ENCODE measurements around the gene PEF1.

PEF1 gene

GRCh38 chr1:31671561-31672201 lies 27.0 kb upstream of the PEF1 start:
- Histone ChIP-seq H3K9me3 (ENCODE audit: control insufficient read depth, insufficient read depth, low read depth, low read length) (no peaks in the 10 kb centered on the region), H3K27ac (ENCODE audit: low read depth, low read length) (no peak overlapping the region), H3K4me1 (ENCODE audit: control insufficient read depth, insufficient read depth, low read length) (peaks cover 27% of the 10 kb centered on the region), H3K4me3 (ENCODE audit: low read depth, low read length) (no peak overlapping the region), H3K9ac (ENCODE audit: low read length) (no peak overlapping the region), H3K36me3 (ENCODE audit: control insufficient read depth, insufficient read depth, low read length) (no peaks in the 10 kb centered on the region), H3K27me3 (ENCODE audit: control insufficient read depth, insufficient read depth, low read length) (no peaks in the 10 kb centered on the region)

- H3K27me3 ChIP-seq (ENCODE audit: control insufficient read depth, insufficient read depth, low read length): no peaks in the 10 kb centered on the region
- no peaks in the 10 kb centered on the region for H3K9me3 ChIP-seq (ENCODE audit: control insufficient read depth, insufficient read depth, low read depth, low read length)
- H3K27ac ChIP-seq (ENCODE audit: low read depth, low read length): no peak overlapping the region
- peaks cover 32% of the 10 kb centered on the region for H3K4me1 ChIP-seq (ENCODE audit: control insufficient read depth, insufficient read depth, low read length)
- H3K36me3 ChIP-seq (ENCODE audit: control insufficient read depth, insufficient read depth, low read length): no peaks in the 10 kb centered on the region
- H3K9ac ChIP-seq (ENCODE audit: low read length): no peak overlapping the region
- no peak overlapping the region for H3K4me3 ChIP-seq (ENCODE audit: low read depth, low read length)
Measured at GRCh38 chr1:31671147-31671546, 26.5 kb upstream of the PEF1 start.

DNA sequence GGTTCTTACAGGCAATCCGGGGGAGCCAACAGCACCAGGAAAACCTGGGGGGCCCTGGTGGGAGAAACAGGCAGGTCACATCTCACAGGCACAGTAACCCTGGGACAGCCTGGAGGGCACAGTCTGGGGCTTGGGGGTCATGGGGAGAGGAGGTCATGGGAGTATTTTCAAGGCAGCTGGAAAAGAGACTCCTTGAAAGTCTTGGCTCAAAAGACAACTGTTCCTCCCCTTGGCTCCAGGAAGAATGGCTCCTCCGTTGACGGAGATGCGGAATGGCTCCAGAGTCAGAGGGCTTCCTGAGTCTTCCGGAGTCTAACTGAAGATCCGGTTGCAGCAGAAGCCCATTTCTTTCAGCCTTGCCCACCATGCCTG lies 25.9 kb upstream of the PEF1 start:
- no peak overlapping the region for H3K4me3 ChIP-seq (ENCODE audit: low read depth, low read length)
- H3K9me3 ChIP-seq (ENCODE audit: control insufficient read depth, insufficient read depth, low read depth, low read length): no peaks in the 10 kb centered on the region
- H3K4me1 ChIP-seq (ENCODE audit: control insufficient read depth, insufficient read depth, low read length): peaks cover 33% of the 10 kb centered on the region
- H3K9ac ChIP-seq (ENCODE audit: low read length): no peak overlapping the region
- no peak overlapping the region for H3K27ac ChIP-seq (ENCODE audit: low read depth, low read length)
- no peaks in the 10 kb centered on the region for H3K36me3 ChIP-seq (ENCODE audit: control insufficient read depth, insufficient read depth, low read length)
- no peaks in the 10 kb centered on the region for H3K27me3 ChIP-seq (ENCODE audit: control insufficient read depth, insufficient read depth, low read length)

DNA sequence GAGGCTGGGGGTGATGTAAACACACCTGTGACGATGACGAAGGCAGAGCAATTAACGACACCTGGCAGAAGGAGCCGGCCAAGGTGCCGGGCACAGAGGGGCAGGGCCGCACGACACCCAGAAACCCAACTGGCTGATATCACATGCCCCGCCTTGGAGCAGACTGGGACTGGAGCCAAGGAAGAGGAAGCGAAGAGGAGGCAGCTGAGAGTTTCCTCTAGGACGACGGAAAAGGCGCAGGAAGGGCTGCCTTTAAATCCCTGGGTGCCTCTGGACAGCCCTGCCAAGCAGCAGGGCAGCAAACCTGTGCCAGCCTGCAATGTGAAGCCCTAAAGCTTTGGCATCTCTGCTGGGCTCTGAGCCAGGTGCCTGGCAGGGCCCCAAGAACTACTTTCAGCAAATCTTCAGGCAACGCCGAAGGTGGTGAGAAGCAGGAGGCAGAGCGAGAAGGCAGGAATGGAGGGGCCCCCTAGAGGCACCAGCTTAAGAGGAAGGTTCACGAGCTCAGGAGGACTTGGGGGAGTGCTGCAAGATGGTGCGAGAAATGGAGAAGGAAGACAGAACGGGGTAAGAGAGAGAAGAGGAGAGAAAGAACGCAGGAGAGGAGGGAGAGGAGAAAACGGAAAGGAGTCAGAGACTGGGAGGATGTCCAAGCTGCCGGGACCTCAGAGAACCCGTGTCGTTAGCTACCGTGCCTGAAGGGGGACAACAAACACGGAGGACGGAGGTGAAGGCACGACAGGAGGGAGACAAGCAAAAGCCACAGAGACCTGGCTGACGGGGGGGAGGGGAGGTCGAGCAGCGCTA lies 25.3 kb upstream of the PEF1 start:
- Histone ChIP-seq H3K27ac (ENCODE audit: low read depth, low read length) (no peak overlapping the region), H3K27me3 (ENCODE audit: control insufficient read depth, insufficient read depth, low read length) (no peaks in the 10 kb centered on the region), H3K36me3 (ENCODE audit: control insufficient read depth, insufficient read depth, low read length) (no peaks in the 10 kb centered on the region), H3K4me1 (ENCODE audit: control insufficient read depth, insufficient read depth, low read length) (peaks cover 29% of the 10 kb centered on the region), H3K4me3 (ENCODE audit: low read depth, low read length) (no peak overlapping the region), H3K9ac (ENCODE audit: low read length) (no peak overlapping the region), H3K9me3 (ENCODE audit: control insufficient read depth, insufficient read depth, low read depth, low read length) (no peaks in the 10 kb centered on the region)

GRCh38 chr1:31669433-31669785 lies 24.7 kb upstream of the PEF1 start:
- Histone ChIP-seq H3K27me3 (ENCODE audit: control insufficient read depth, insufficient read depth, low read length) (no peaks in the 10 kb centered on the region), H3K4me1 (ENCODE audit: control insufficient read depth, insufficient read depth, low read length) (peaks cover 26% of the 10 kb centered on the region), H3K9ac (ENCODE audit: low read length) (no peak overlapping the region), H3K36me3 (ENCODE audit: control insufficient read depth, insufficient read depth, low read length) (no peaks in the 10 kb centered on the region), H3K9me3 (ENCODE audit: control insufficient read depth, insufficient read depth, low read depth, low read length) (no peaks in the 10 kb centered on the region), H3K27ac (ENCODE audit: low read depth, low read length) (no peak overlapping the region), H3K4me3 (ENCODE audit: low read depth, low read length) (no peak overlapping the region)

DNA sequence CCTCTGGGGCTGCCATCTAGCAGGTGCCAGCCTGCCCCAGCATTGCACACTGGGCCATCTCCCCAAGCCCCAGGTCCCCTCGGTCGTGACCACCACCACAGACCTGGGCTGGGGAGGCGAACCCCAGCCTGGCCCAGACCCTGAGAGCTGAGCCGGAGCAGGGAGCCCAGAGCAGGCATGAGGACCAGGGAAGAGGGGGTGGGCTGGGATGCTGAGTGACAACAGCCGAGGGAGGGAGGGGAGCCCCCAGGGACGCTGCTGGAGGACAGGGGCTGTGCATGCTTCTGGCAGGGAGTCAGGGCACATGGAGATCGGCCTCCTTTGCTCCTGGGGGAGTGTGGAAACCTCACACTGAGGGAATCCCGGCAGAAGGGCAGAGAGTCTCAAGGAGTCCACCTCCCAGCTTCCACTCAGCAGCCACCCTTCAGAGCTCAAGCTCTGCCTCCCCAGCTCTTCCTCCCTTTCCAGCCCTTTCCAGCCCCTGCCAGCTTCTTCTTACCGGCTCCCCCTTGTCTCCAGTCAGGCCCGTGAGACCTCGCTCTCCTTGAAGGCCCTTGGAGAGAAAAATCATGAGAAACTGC lies 23.7 kb upstream of the PEF1 start:
- Histone ChIP-seq H3K9me3 (ENCODE audit: control insufficient read depth, insufficient read depth, low read depth, low read length) (no peaks in the 10 kb centered on the region), H3K9ac (ENCODE audit: low read length) (no peak overlapping the region), H3K4me3 (ENCODE audit: low read depth, low read length) (no peak overlapping the region), H3K4me1 (ENCODE audit: control insufficient read depth, insufficient read depth, low read length) (peaks cover 26% of the 10 kb centered on the region), H3K36me3 (ENCODE audit: control insufficient read depth, insufficient read depth, low read length) (no peaks in the 10 kb centered on the region), H3K27me3 (ENCODE audit: control insufficient read depth, insufficient read depth, low read length) (no peaks in the 10 kb centered on the region), H3K27ac (ENCODE audit: low read depth, low read length) (no peak overlapping the region)

DNA sequence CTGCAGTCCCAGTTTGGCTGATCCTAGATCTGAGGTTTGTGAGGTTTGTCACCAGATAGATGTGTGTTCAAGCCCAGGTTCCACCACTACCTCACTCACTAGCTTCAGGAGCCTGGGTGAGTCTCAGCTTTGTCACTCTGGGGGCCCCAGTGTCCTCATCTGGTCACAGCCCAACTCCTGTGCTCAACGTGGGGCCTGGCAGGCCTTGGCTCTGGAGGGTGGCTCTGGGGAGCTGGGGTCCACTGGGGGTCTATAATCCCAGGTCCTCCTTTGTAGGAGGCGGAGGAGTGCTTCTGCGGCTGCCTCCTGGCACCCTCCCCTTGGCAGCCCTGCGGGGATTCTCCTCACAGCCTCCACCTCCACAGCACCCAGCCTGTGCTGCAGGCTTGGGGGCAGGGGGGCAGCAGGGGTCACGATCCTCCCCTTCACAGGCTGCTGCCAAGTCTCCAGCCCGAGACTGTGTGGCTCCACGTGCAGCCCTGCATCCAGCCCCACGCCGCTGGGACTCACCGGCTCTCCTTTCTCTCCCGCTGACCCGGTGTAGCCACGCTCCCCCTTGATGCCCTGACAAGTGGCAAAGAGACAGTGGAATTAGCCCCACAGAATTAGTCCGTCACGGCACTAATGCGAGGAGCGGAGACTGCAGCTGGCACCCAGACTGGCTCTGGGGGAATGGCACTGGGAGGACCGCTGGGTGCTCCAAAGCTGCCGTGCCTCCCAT lies 22.5 kb upstream of the PEF1 start:
- H3K4me3 ChIP-seq (ENCODE audit: low read depth, low read length): no peak overlapping the region
- H3K36me3 ChIP-seq (ENCODE audit: control insufficient read depth, insufficient read depth, low read length): no peaks in the 10 kb centered on the region
- H3K9me3 ChIP-seq (ENCODE audit: control insufficient read depth, insufficient read depth, low read depth, low read length): no peaks in the 10 kb centered on the region
- H3K27ac ChIP-seq (ENCODE audit: low read depth, low read length): no peak overlapping the region
- no peaks in the 10 kb centered on the region for H3K27me3 ChIP-seq (ENCODE audit: control insufficient read depth, insufficient read depth, low read length)
- no peak overlapping the region for H3K9ac ChIP-seq (ENCODE audit: low read length)
- H3K4me1 ChIP-seq (ENCODE audit: control insufficient read depth, insufficient read depth, low read length): peaks cover 26% of the 10 kb centered on the region

DNA sequence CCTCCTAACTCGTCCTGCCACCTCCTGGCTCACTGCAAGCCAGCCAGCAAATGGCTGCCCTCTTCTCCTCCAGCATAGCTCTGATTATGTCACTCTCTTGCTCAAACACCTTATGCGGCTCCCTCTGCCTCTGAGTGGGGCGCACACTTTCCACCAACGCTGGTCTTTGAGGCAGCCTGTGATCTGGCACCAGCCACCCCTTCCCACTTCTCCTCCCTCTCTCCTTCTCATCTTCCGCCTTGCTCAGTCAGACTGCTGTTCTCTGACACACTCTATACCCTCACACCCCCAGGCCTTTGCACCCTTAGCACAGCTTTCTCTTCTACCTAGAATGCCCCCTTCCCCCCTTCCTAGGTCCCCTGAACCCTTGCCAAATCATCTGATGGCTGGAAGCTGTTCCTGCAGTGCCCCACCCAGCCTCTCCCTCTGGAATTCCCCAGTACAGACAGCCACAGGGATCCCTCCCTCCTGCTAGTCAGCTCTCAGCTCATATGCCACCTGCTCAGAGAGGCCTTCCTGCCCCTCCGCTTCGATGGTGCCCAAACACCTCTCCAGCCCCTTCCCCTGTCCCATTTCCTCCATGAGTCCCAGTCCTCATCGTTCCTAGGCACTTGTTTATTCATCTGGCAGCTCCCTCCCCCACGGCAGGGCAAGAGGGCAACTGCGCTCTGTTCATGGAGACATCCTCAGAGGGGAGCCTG lies 21.7 kb upstream of the PEF1 start:
- Histone ChIP-seq H3K27ac (ENCODE audit: low read depth, low read length) (no peak overlapping the region), H3K36me3 (ENCODE audit: control insufficient read depth, insufficient read depth, low read length) (no peaks in the 10 kb centered on the region), H3K9ac (ENCODE audit: low read length) (no peak overlapping the region), H3K4me3 (ENCODE audit: low read depth, low read length) (no peak overlapping the region), H3K27me3 (ENCODE audit: control insufficient read depth, insufficient read depth, low read length) (no peaks in the 10 kb centered on the region), H3K9me3 (ENCODE audit: control insufficient read depth, insufficient read depth, low read depth, low read length) (no peaks in the 10 kb centered on the region), H3K4me1 (ENCODE audit: control insufficient read depth, insufficient read depth, low read length) (peaks cover 26% of the 10 kb centered on the region)

GRCh38 chr1:31665234-31665878 lies 20.7 kb upstream of the PEF1 start:
- Histone ChIP-seq H3K4me3 (ENCODE audit: low read depth, low read length) (no peak overlapping the region), H3K9me3 (ENCODE audit: control insufficient read depth, insufficient read depth, low read depth, low read length) (no peaks in the 10 kb centered on the region), H3K4me1 (ENCODE audit: control insufficient read depth, insufficient read depth, low read length) (peaks cover 18% of the 10 kb centered on the region), H3K36me3 (ENCODE audit: control insufficient read depth, insufficient read depth, low read length) (no peaks in the 10 kb centered on the region), H3K27ac (ENCODE audit: low read depth, low read length) (no peak overlapping the region), H3K9ac (ENCODE audit: low read length) (no peak overlapping the region), H3K27me3 (ENCODE audit: control insufficient read depth, insufficient read depth, low read length) (no peaks in the 10 kb centered on the region)

GRCh38 chr1:31664528-31664927 lies 19.9 kb upstream of the PEF1 start:
- Histone ChIP-seq H3K27me3 (ENCODE audit: control insufficient read depth, insufficient read depth, low read length) (no peaks in the 10 kb centered on the region), H3K27ac (ENCODE audit: low read depth, low read length) (no peak overlapping the region), H3K9me3 (ENCODE audit: control insufficient read depth, insufficient read depth, low read depth, low read length) (no peaks in the 10 kb centered on the region), H3K4me1 (ENCODE audit: control insufficient read depth, insufficient read depth, low read length) (peaks cover 10% of the 10 kb centered on the region), H3K4me3 (ENCODE audit: low read depth, low read length) (no peak overlapping the region), H3K36me3 (ENCODE audit: control insufficient read depth, insufficient read depth, low read length) (no peaks in the 10 kb centered on the region), H3K9ac (ENCODE audit: low read length) (no peak overlapping the region)
